HL-60 (cell line): ENCODE measurements around the gene EIF4ENIF1.

Experiments used
- CTCF ChIP-seq: IDR thresholded peaks from one replicate; pipeline ENCODE4 v1.5.1; 2011; ENCODE audit warnings: low read length, control low read depth, inconsistent platforms; ENCODE audit not compliant: insufficient read depth
- GABPA ChIP-seq: IDR thresholded peaks from 2 replicates; pipeline ENCODE4 v1.6.1; 2012; ENCODE audit warnings: low read depth
- REST ChIP-seq: IDR thresholded peaks from 2 replicates; pipeline ENCODE4 v1.6.1; 2012; ENCODE audit warnings: low read depth; ENCODE audit not compliant: insufficient replicate concordance

GRCh38 chr22:31501738-31502137, 12.1 kb upstream of the EIF4ENIF1 start:
- TF ChIP-seq GABPA = no peak
- TF ChIP-seq CTCF = no peak
- no peak for TF ChIP-seq REST
